ENCODE results near the gene ZNF608. TPM values are rescaled to one million over a fixed set of nuclear protein-coding genes. Genes with fewer than 3 reads are reported as not detected.

Gene ZNF608
- total and polyA plus RNA-seq, 4 donors: 9.5 to 83.2 (median 20.4) TPM

GRCh38 chr5:124696898-124697297, 49.5 kb downstream of the ZNF608 start:
- 75 to 85% methylated on average over 7 of the region's 7 CpGs for WGBS, 2 donors
- no peak for TF ChIP-seq CTCF (IDR thresholded peaks at IDR 0.05; ENCODE audit: control extremely low read depth, extremely low read depth)
- Histone ChIP-seq H3K36me3 (ENCODE audit: control insufficient read depth in 4 of 4, insufficient read depth in 4 of 4, low read length in 4 of 4) (peaks cover 0 to 13% (median 4%) of the 10 kb centered on the region in 4 donors), H3K4me3 (no peak overlapping the region), H3K27ac (ENCODE audit: low read depth in 1 of 2, low read length in 1 of 2) (no peak overlapping the region), H3K9ac (ENCODE audit: insufficient read depth in 1 of 2, low read length in 2 of 2) (no peak overlapping the region), H3K27me3 (ENCODE audit: control insufficient read depth in 3 of 3, insufficient read depth in 3 of 3, low read length in 2 of 3) (no peaks in the 10 kb centered on the region), H3K4me1 (ENCODE audit: control insufficient read depth in 5 of 5, insufficient read depth in 5 of 5, low read length in 5 of 5) (peaks cover 0 to 64% (median 23%) of the 10 kb centered on the region in 5 donors), H3K9me3 (ENCODE audit: control insufficient read depth in 4 of 4, insufficient read depth in 3 of 4, low read length in 3 of 4) (no peaks in the 10 kb centered on the region)
- DNase-seq (no peak), ATAC-seq (ENCODE audit: insufficient read depth, low FRiP score) (no peak)
